Mesothelial cell of epicardium (in vitro differentiated cells): ENCODE results near the gene COQ8A. TPM values are rescaled to one million over a fixed set of nuclear protein-coding genes. Genes with fewer than 3 reads are reported as not detected.

Experiments used
- DNase-seq, 2 experiments: peaks; one replicate each; pipeline ENCODE4 v3.0.0; 2021; ENCODE audit warnings: low spot score in 2 of 2; ENCODE audit not compliant: unreplicated experiment in 2 of 2
- H3K27ac Mint-ChIP-seq: 2 replicates; pipeline ENCODE4 v1.8.0; 2021; ENCODE audit warnings: mixed read lengths
- H3K27me3 Mint-ChIP-seq: 2 replicates; pipeline ENCODE4 v1.8.0; 2021; ENCODE audit warnings: low read depth, mixed read lengths
- H3K36me3 Mint-ChIP-seq: 2 replicates; pipeline ENCODE4 v1.8.0; 2021; ENCODE audit warnings: mixed read lengths
- H3K4me1 Mint-ChIP-seq: 2 replicates; pipeline ENCODE4 v1.8.0; 2021; ENCODE audit warnings: mixed read lengths
- H3K4me3 Mint-ChIP-seq: 2 replicates; pipeline ENCODE4 v1.8.0; 2021; ENCODE audit warnings: mild to moderate bottlenecking, moderate library complexity, mixed read lengths
- H3K9me3 Mint-ChIP-seq: 2 replicates; pipeline ENCODE4 v1.8.0; 2021; ENCODE audit warnings: mixed read lengths
- total RNA-seq: library from RNA; stranded (reverse); gene quantifications from 3 replicates; pipeline ENCODE4 v1.2.1, GENCODE V29; 2021
- TF ChIP-seq, protein P1 (sequence below): fragments of 200-600 bp; sonication (generic); IDR thresholded peaks from one replicate; pipeline ENCODE4 v1.5.0; 2021; ENCODE audit warnings: antibody characterized with exemption; ENCODE audit not compliant: unreplicated experiment

Gene COQ8A
- total RNA-seq, 1 donor from 2014 or later, result 19.9 TPM

DNA sequence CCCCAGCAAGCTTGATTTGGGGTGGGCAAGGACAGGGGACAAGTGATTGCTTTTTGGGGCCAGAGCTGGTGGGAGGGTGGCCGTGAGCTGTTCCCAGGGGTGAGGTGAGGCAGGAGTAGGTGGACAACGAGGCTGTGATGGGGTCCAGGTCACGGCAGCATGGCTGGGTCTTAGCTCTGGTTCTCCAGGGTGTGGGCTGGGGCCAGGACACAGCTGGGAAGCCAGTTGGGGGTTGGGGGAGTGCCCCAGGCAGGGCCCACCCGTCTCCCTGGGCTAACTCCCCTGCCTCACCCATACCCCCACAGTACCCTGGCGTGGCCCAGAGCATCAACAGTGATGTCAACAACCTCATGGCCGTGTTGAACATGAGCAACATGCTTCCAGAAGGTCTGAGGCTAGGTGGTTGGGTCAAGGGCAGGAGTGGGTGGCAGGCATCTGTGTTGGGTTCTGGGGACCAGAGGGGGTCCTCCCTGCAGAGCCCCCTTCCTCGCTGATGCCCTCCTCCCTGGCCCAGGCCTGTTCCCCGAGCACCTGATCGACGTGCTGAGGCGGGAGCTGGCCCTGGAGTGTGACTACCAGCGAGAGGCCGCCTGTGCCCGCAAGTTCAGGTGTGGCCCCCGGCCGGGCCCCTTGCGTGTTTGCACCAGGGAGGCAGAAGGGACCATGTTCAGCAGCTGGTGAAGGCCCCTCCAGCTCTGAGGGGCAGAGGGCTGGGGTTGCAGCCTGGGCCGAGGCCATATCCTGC lies 43.3 kb downstream of the COQ8A start:
- H3K36me3 Mint-ChIP-seq, result peaks cover 15% of the 10 kb centered on the region
- no peak overlapping the region for H3K4me3 Mint-ChIP-seq
- TF ChIP-seq, protein P1, sequence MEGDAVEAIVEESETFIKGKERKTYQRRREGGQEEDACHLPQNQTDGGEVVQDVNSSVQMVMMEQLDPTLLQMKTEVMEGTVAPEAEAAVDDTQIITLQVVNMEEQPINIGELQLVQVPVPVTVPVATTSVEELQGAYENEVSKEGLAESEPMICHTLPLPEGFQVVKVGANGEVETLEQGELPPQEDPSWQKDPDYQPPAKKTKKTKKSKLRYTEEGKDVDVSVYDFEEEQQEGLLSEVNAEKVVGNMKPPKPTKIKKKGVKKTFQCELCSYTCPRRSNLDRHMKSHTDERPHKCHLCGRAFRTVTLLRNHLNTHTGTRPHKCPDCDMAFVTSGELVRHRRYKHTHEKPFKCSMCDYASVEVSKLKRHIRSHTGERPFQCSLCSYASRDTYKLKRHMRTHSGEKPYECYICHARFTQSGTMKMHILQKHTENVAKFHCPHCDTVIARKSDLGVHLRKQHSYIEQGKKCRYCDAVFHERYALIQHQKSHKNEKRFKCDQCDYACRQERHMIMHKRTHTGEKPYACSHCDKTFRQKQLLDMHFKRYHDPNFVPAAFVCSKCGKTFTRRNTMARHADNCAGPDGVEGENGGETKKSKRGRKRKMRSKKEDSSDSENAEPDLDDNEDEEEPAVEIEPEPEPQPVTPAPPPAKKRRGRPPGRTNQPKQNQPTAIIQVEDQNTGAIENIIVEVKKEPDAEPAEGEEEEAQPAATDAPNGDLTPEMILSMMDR, result no peak
- H3K27me3 Mint-ChIP-seq, result no peaks in the 10 kb centered on the region
- H3K9me3 Mint-ChIP-seq, result no peaks in the 10 kb centered on the region
- DNase-seq, result no peak
- no peaks in the 10 kb centered on the region for H3K4me1 Mint-ChIP-seq
- no peak overlapping the region for H3K27ac Mint-ChIP-seq

DNA sequence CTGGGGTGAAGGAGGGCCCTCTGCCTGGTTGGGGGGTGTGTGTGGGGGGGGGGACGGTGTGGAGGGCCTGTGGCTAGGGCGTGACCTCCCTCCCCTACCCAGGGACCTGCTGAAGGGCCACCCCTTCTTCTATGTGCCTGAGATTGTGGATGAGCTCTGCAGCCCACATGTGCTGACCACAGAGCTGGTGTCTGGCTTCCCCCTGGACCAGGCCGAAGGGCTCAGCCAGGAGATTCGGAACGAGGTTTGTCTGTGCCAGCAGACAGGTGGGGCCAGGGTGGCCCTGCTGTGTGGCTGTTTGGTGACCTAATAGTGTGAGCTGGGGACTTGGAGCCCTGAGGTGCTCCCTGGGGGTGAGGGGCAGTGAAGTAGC lies 43.9 kb downstream of the COQ8A start:
- TF ChIP-seq, protein P1, result no peak
- H3K36me3 Mint-ChIP-seq, result peaks cover 15% of the 10 kb centered on the region
- no peaks in the 10 kb centered on the region for H3K4me1 Mint-ChIP-seq
- H3K9me3 Mint-ChIP-seq, result no peaks in the 10 kb centered on the region
- no peak for DNase-seq
- H3K27me3 Mint-ChIP-seq, result no peaks in the 10 kb centered on the region
- no peak overlapping the region for H3K27ac Mint-ChIP-seq
- H3K4me3 Mint-ChIP-seq, result no peak overlapping the region

DNA sequence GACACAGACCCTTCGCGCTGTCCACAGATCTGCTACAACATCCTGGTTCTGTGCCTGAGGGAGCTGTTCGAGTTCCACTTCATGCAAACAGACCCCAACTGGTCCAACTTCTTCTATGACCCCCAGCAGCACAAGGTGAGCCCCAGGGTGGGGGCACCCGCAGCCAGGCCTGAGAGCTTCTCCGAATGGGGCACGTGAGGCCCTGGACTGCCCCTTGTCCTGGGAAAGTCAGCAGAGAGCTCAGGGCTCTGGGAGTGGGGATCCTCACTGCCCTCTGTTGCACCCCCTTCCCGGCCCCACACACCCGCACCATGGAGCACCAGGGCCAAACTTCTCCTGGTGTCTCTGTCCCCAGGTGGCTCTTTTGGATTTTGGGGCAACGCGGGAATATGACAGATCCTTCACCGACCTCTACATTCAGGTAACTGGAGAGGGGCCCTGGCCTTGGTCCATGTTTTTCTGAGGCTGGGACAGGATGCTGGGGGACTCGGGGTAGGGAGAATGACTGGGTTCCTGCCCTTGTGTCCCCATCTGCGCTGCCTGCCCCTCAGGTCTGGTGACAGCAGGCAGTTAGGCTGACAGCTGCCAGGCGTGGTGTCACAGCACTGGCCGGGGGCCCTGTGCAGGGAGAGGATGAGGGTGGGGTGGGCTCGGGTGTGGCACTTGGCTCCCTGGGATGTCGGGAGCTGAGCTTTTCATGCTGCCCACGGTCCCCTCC lies 44.6 kb downstream of the COQ8A start:
- H3K9me3 Mint-ChIP-seq, result no peaks in the 10 kb centered on the region
- H3K27ac Mint-ChIP-seq, result no peak overlapping the region
- H3K27me3 Mint-ChIP-seq, result no peaks in the 10 kb centered on the region
- TF ChIP-seq, protein P1, result no peak
- H3K4me1 Mint-ChIP-seq, result peaks cover 3% of the 10 kb centered on the region
- H3K4me3 Mint-ChIP-seq, result no peak overlapping the region
- no peak for DNase-seq
- peaks cover 15% of the 10 kb centered on the region for H3K36me3 Mint-ChIP-seq

DNA sequence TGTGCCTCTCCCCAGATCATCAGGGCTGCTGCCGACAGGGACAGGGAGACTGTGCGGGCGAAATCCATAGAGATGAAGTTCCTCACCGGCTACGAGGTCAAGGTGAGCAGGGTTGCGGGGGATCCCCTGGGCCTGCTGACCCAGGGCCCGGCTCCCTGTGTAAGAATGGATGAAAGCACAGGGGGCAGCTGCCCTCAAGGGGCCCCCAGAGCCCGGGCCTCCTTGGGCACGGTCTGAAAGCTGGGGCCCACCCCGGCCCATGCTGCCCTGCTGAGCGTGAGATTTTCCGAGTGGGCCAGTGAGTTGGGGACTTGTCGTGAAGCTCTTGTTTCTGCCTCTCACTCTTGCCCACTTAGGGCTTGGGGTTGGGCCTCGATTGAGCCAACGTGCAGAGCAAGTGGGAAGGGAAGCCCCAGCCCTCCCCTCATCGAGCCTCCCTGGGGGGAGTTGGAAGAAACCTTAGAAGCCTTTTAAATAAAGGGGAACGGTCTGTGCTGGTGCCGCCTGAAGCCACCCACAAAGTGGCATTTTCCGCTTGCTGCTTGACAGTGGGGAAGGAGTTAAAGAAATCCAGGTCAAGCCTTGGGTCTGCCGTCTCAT lies 45.2 kb downstream of the COQ8A start:
- Mint-ChIP-seq H3K27me3 (no peaks in the 10 kb centered on the region), H3K4me1 (peaks cover 9% of the 10 kb centered on the region), H3K9me3 (no peaks in the 10 kb centered on the region), H3K4me3 (no peak overlapping the region), H3K36me3 (peaks cover 15% of the 10 kb centered on the region), H3K27ac (no peak overlapping the region)
- DNase-seq, result no peak
- TF ChIP-seq, protein P1, result no peak

DNA sequence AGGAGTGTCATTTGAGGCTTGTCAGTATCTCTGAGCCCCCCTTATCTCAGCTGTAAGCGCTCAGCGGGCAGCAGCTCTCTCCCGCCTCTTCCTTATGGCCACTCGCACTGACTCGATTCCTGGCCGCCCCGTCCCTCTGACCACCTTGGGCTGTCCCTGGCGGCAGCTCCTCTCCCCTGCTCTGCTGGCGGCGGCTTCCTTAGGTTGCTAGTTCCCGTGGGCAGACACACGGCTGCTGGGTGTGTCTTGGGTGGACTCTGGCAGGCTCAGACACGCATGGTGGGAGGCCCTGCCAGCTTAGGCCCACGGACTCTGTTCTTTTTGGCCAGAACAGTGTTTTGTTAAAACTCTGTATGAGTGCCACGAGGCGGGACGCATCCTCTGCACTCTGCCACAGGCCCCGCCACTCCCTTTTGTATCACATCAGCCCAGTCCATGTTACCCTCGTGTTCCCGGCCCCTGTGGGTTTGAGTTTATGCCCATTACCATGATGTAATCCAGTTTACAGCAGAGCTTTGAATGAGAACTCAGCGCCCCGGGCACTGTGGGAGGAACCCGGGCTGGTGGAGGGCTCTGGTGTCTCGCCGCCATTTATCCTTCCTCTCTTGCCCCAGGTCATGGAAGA lies 45.9 kb downstream of the COQ8A start:
- Mint-ChIP-seq H3K4me3 (no peak overlapping the region), H3K27ac (no peak overlapping the region), H3K27me3 (no peaks in the 10 kb centered on the region), H3K36me3 (peaks cover 15% of the 10 kb centered on the region), H3K4me1 (peaks cover 16% of the 10 kb centered on the region), H3K9me3 (no peaks in the 10 kb centered on the region)
- TF ChIP-seq, protein P1, result no peak
- DNase-seq, result no peak
